Stimulated activated CD8-positive, alpha-beta memory T cell treated with anti-CD3 and anti-CD28 coated beads, Interleukin-4, amount 100 ng/mL, for 24 hours (primary cell): Measurements from ENCODE around the gene CHD2.

Experiments used
- DNase-seq: peaks from one replicate; pipeline ENCODE4 v3.0.0-alpha.2; 2020; ENCODE audit warnings: low read depth

Gene CHD2

GRCh38 chr15:93068581-93069199 lies 168.6 kb downstream of the CHD2 start:
- no peak for DNase-seq

- no peak for DNase-seq
These were observed 170.0 kb downstream of the CHD2 start for GRCh38 chr15:93070132-93070531.

DNA sequence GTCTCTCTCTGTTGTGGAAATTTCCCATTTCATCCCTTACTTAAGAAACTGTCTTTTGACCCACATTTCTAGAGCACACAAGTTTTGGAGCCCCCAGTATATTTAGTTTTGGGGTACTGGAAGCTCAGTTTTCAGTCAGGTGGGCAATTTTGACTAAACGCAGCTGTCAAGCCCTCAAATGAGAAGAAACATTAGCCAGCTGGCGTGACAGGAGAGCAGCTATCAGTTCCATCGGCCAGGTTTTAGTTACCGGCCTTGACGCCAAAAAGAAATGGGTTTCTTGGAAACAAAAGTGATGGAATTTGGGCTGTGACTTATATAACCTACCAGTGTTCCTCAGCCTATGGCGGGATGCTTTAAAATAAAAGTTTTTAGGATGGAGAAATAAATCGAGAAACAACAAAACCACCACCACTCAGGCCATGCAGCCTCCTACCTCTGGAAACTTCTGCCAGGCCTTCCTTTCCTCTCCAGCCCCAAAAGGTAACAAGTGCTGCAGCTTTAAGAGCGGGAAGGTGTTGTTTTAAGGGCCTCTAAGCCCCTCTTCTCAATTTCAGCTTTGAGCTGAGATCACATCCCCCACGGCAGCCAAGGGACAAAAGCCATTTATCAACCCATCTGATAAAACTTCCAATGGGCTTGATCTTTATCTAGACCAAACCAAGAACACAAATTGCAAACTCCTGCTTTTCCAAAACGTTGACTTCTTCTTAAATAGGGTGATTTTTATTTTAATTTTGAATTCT lies 170.6 kb downstream of the CHD2 start:
- DNase-seq = no peak

DNA sequence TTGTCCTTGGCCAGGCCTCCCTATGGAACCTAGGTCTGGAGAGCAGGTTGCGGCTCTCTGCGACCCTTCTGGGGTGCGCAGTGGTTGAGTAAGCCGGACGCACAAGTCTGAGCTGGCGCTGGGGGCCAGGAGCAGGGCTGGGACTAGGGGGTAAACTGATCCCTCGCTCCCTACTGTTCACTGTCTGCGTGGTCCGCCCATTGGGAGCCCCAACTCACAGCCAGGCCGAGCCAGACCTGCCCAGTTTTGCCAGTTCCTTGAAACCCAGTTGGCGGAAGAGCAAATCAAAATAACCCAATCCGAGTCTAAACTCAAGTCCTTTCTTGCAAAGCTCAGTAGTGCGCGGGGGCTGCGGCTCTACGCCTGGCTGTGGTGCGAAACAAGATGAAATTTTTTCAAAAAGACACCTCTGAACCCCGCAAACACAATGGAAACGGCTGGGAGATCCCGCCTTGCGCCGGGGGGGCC lies 171.4 kb downstream of the CHD2 start:
- DNase-seq = no peak

GRCh38 chr15:93072011-93072410 lies 171.9 kb downstream of the CHD2 start:
- no peak for DNase-seq

GRCh38 chr15:93072411-93073394 lies 172.6 kb downstream of the CHD2 start:
- no peak for DNase-seq

GRCh38 chr15:93073465-93073952 lies 173.4 kb downstream of the CHD2 start:
- DNase-seq = no peak

- no peak for DNase-seq
These were observed 174.5 kb downstream of the CHD2 start for GRCh38 chr15:93074599-93074998.

- no peak for DNase-seq
These were observed 176.1 kb downstream of the CHD2 start for GRCh38 chr15:93076217-93076616.

DNA sequence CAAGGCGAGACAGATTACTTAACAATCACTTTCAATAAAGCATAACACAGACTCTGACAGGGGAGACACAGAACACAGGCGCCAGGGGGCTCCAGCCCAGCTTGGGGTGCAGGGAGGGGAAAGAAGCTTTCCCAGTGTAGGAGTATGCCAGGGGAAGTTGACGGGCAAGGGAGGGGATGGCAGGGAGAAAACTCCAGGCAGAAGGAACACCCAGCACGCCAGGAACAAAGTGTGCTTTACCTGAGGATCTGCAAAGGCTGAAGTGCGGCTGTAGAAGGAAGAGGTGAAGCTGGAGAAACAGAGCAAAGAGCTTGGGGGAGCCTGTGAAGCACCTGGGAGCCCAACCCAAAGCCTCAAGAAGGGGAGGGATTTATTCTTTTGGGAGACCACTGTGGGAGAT lies 176.8 kb downstream of the CHD2 start:
- DNase-seq = no peak
